ENCODE results near the gene PCSK9.
"Not testable (repeated sequence)": the region's sequence is repeated elsewhere in the genome, so short reads cannot be mapped to it uniquely, and the experiment has no call there.

Gene PCSK9

DNA sequence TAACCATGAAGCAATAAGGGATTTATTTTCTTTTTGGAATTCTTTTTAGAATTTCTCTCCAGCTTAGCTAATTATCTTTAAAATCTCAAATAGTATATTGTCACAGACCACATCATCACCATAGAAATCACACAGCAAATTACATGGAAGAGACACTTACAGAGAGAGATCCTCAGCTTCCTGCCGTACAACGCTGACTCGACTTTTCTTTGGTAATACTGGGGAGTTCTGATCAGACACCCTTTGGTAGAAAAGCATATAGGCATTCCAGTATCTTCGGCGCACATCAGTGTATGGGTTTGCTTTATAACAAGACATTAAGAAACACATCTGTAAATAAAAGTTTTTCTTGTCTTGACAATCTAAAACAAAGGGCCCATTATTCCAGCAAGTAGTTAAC lies 55.7 kb downstream of the PCSK9 start:
- TF ChIP-seq, protein P1, sequence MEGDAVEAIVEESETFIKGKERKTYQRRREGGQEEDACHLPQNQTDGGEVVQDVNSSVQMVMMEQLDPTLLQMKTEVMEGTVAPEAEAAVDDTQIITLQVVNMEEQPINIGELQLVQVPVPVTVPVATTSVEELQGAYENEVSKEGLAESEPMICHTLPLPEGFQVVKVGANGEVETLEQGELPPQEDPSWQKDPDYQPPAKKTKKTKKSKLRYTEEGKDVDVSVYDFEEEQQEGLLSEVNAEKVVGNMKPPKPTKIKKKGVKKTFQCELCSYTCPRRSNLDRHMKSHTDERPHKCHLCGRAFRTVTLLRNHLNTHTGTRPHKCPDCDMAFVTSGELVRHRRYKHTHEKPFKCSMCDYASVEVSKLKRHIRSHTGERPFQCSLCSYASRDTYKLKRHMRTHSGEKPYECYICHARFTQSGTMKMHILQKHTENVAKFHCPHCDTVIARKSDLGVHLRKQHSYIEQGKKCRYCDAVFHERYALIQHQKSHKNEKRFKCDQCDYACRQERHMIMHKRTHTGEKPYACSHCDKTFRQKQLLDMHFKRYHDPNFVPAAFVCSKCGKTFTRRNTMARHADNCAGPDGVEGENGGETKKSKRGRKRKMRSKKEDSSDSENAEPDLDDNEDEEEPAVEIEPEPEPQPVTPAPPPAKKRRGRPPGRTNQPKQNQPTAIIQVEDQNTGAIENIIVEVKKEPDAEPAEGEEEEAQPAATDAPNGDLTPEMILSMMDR (IDR thresholded peaks at IDR 0.05; ENCODE audit: insufficient read depth, low read length, missing control alignments) = no peak
- ChIA-PET POLR2A (no interaction called here), CTCF (no interaction called here)
- H3K4me3 ChIP-seq (ENCODE audit: low read depth, low read length) = no peak overlapping the region
- no peak for DNase-seq (ENCODE audit: low read depth, low spot score)

DNA sequence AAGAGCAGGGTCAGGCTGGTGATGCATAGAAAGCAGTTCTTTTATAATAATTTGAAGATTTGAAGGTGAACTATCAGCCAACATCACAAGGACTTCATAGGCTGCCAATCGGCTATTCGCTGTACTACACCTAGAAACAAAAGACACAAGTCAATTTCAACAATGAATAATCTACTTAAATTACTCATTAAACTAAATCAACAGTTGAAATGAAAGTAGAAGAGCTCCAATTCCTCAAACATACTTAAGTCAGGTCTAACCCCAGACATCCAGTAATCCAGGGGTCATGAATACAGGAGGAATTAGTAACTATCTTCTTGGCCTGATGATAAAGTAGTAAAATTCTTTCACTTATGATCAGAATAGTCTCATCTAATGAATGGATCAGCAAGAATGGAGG lies 64.5 kb downstream of the PCSK9 start:
- H3K4me3 ChIP-seq (ENCODE audit: low read depth, low read length) = no peak overlapping the region
- TF ChIP-seq, protein P1 (IDR thresholded peaks at IDR 0.05; ENCODE audit: insufficient read depth, low read length, missing control alignments) = no peak
- ChIA-PET POLR2A (no interaction called here), CTCF (no interaction called here)
- no peak for DNase-seq (ENCODE audit: low read depth, low spot score)

DNA sequence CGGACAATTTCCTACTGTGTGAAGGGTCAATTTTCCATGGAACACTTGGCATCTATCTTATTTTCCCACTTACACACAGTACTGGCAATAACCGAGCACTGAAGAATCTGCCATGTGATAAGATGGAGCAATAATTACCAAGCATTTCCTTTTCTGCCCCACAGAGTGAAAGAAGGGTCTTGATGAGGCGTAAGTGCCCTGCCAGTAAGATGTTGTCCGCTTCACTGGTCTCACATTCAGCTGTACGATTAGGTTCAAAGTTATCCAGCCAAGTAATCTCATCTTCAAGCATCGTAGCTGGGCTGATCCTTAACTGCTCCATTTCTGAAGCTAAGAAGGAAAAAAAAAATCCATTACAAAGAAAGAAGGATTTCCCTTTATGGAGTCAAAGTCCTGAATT lies 67.8 kb downstream of the PCSK9 start:
- CTCF ChIA-PET = no interaction called here
- TF ChIP-seq, protein P1 (IDR thresholded peaks at IDR 0.05; ENCODE audit: insufficient read depth, low read length, missing control alignments) = no peak
- POLR2A ChIA-PET = no interaction called here
- DNase-seq (ENCODE audit: low read depth, low spot score) = no peak
- H3K4me3 ChIP-seq (ENCODE audit: low read depth, low read length) = no peak overlapping the region

DNA sequence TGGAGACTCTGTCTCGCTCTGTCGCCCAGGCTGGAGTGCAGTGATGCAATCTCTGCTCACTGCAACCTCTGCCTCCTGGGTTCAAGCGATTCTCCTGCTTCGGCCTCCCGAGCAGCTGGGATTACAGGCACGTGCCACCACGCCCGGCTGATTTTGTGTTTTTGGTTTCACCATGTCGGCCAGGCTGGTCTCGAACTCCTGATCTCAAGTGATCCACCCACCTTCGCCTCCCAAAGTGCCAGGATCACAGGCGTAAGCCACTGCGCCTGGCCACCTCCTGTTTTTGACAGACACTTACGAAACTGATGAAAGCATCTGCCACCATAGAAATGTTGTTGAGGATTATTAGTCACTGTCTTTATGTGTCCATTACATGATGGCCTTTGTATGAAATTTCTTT lies 69.7 kb downstream of the PCSK9 start:
- H3K4me3 ChIP-seq (ENCODE audit: low read depth, low read length); CTCF ChIA-PET; DNase-seq (ENCODE audit: low read depth, low spot score); POLR2A ChIA-PET: not testable (repeated sequence)

All from AG04449 (cell line).